HG02884 (cell line): ENCODE data around the gene VAMP8.
"Not testable (repeated sequence)": the region's sequence is repeated elsewhere in the genome, so short reads cannot be mapped to it uniquely, and the experiment has no call there.

ENCODE experiments used
- ATAC-seq: cut with Tn5 transposase; IDR thresholded peaks from one replicate; pipeline ENCODE4 v1.9.1; 2021; ENCODE audit warnings: mild to moderate bottlenecking, moderate library complexity; ENCODE audit not compliant: unreplicated experiment

VAMP8 gene

GRCh38 chr2:85577386-85578242 lies at the start of gene VAMP8:
Gene VAMP8, plus strand, starts transcription at chr2:85577586. Its CDS starts 61 bp downstream, at chr2:85577647.
- peak; percentile 61 for ATAC-seq

GRCh38 chr2:85527787-85528186 lies 49.6 kb upstream of the VAMP8 start:
- no peak for ATAC-seq

- no peak for ATAC-seq
These were observed 49.0 kb upstream of the VAMP8 start for GRCh38 chr2:85528355-85528754.

DNA sequence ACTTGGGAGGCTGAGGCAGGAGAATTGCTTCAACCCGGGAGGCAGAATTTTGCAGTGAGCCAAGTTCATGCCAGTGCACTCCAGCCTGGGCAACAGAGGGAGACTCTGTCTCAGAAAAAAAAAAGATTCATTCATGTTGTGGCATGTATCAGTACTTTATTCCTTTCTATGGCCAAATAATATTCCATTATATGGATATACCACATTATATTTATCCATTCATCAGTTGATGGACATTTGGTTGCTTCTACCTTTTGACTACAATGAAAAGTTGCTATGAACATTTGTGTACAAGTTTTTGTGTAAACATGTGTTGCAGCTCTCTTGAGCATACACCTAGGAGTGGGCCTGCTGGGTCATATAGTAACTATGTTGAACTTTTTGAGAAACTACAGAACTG lies 47.6 kb upstream of the VAMP8 start:
- no peak for ATAC-seq

- no peak for ATAC-seq
These were observed 45.8 kb upstream of the VAMP8 start for GRCh38 chr2:85531589-85531988.

- no peak for ATAC-seq
These were observed 43.3 kb upstream of the VAMP8 start for GRCh38 chr2:85534099-85534498.

DNA sequence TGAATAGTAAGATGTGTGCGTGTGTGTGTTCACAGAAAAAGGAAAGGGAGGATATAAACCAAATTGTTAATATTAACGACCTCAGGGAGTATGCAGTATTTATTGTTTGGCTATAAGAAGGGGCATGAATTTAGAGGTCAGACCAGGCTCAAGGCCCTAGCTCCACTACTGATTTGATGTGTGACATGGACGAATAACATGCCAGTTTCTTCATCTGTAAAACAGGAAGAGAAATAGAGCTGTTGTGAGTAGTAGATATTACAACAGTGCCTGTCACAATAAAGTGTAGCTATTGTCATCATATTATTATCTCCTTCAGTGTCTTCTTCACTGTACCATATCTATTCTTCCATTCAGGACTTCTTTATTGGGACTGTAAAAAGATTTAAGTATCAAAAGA lies 42.5 kb upstream of the VAMP8 start:
- ATAC-seq: no peak

GRCh38 chr2:85536479-85536878 lies 40.9 kb upstream of the VAMP8 start:
- ATAC-seq: no peak

GRCh38 chr2:85537600-85538506 lies 39.5 kb upstream of the VAMP8 start:
- ATAC-seq: no peak

- peak; percentile 64 for ATAC-seq
These were observed 38.7 kb upstream of the VAMP8 start, which contains the start of gene MAT2A for GRCh38 chr2:85538507-85539360. Gene MAT2A, plus strand, starts transcription at chr2:85539168. Its CDS starts 120 bp downstream, at chr2:85539288.

DNA sequence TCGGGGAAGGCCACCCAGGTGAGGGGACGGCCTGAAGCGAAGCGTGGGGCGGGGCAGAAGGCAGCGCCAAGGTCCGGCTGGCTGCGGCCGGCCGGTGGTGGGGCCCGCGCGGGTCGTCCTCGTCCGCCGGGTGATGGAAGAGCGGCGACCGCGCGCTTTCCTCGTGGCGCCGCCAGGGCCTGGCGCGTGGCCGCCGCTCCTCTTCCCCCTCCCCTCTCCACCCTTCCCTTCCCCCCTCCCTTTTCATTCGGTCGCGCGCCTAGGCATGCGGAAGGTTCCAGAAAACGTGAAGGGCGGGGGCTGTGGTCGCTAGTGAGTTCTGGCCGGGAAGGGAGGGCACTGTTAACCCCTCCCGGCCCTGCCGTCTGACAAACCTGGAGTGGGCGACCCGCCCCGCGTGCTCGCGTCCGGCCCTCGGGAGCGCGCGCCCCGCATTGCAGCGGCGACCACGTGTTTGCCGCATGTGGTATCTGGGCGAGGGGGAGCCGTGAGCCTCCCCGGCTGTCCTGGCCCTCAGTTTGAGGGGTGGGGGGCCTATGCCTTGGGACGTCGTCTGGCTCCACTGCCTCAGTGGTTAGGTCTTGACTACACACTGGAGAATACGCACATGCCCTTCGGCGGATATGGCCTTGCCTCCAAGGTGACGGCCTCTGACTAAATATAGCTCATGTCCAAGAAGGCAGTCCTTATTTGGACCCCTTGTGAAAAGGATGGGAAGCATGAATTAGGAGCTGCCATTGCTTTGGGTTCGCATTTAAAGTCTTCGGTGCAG lies 37.8 kb upstream of the VAMP8 start:
- ATAC-seq: peak; percentile 38

DNA sequence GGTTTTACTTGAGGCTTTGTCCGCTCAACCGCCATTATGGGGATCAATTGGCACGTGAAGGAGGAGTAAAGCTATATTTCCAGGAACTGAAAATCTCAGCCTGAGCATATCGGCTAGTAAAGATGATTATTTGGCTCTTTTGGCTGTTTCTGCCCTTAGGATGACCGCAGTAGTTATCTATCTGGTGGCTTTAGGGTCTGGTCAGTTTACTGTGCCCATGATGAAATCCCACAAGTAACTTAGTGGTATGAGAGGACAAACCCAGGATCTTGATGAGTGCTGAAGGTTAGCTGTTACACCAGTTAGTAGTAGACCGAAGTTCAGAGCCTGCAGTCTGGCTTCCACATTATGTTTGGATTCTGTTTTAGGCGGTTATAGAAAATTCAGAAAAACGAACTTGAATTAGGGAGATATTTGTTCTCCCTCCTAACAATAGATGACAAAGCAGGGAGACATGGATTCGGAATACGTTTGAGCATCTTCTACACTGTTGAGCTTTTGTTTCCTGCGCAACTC lies 37.2 kb upstream of the VAMP8 start:
- ATAC-seq: no peak

- no peak for ATAC-seq
These were observed 36.1 kb upstream of the VAMP8 start for GRCh38 chr2:85541262-85541661.

DNA sequence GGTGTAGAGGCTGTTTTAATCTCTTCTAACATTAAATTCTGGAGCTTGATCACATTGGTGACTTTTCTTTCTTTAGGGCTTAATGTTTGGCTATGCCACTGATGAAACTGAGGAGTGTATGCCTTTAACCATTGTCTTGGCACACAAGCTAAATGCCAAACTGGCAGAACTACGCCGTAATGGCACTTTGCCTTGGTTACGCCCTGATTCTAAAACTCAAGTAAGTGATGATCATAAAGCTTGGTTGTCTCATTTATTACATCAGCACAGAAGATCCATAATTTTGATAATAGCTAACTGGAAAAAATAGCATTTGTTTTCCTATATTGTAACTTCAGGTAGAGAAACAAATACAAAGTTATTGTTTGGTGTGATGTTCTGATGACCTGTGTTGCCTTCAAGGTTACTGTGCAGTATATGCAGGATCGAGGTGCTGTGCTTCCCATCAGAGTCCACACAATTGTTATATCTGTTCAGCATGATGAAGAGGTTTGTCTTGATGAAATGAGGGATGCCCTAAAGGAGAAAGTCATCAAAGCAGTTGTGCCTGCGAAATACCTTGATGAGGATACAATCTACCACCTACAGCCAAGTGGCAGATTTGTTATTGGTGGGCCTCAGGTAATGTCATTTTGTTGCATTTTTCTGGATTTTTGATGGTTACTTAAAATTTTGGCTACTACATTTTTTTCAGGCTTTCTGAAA lies 35.5 kb upstream of the VAMP8 start:
- ATAC-seq: no peak

DNA sequence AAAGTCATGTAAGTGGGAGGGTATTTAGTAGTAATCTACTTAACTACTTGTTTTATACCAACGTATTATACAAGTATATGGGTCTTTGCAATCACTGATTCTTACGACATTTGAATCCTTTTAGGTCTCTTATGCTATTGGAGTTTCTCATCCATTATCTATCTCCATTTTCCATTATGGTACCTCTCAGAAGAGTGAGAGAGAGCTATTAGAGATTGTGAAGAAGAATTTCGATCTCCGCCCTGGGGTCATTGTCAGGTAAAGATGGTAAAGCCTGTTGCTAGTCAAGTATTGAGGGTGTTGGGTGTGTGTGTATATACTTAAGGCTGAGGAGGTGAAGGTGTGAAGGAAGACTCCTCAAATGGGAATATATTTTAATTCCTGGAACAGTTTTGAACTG lies 34.6 kb upstream of the VAMP8 start:
- ATAC-seq: no peak

GRCh38 chr2:85544254-85544691 lies 33.1 kb upstream of the VAMP8 start:
- not testable (repeated sequence) for ATAC-seq

DNA sequence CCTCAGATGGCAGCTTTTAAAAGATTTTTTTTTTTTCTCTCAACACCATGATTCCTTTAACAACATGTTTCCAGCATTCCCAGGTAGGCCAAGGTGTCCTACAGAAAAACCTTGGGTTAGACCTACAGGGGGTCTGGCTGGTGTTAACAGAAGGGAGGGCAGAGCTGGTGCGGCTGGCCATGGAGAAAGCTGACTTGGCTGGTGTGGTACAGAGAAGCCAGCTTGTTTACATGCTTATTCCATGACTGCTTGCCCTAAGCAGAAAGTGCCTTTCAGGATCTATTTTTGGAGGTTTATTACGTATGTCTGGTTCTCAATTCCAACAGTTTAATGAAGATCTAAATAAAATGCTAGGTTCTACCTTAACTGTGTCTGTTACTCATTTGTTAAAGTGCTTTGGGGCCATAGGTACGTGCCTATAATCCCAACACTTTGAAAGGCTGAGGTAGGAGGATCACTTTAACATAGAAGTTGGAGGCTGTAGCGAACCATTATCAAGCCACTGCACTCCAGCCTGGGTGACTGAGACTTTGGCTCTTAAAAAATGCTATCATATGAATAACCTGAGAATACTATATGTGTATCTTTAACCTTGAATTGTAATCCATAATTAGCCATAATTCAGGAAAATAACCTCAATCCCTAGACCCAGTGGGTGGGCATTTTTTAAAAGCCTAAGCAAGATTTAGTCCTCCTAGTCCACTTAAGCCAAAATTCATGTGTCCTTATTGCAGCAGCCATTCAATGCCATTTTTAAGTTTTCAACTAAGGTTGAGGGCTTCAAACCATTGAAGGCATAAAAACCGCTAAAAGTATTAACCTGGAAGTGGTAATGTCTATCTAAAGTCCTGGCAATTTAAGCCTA lies 32.2 kb upstream of the VAMP8 start:
- not testable (repeated sequence) for ATAC-seq

DNA sequence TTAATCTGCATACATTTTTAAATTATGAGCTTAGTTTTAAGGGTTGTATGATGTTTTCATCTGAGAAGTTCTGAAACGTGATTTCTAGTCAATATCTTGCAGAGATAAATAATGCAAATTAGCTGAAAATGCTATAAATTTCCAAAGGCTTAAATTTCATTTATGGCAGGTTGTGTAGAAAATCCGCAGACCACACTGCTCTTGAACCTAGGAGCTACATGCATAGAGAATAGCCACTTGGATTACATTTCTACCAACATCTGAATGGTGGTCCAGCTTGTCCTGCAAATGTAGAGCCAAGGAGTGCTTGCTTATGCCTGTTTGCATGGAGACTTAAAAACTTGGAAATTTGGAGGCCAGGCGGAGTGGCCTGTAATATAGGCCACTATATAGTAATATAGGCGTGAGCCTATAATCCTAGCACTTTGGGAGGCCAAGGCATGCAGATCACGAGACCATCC lies 31.6 kb upstream of the VAMP8 start:
- no peak for ATAC-seq
